Measurements from ENCODE around the gene KRT7.

The KRT7 gene

DNA sequence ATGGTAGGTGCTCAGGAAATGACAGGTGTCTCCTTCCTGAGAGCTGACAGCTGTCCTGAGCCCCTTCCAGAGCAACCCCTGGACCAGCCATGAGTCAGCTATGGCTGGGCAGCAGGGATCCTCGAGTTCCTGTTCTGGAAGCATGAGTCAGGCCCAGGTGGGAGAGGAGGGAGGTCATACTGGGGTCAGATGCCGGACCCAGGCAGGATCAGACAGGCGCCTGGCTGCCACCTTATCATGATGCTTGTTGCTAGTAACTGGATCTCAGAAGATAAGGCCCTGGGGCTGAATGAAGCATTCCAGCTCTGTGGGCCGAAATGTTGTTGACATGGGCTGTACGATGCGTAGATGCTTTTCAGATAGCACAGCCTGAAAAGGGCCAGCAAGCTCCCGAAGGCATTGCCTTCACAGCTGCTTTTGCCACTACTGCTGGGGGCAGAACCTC lies 17.4 kb upstream of the KRT7 start:
- no peaks in the 10 kb centered on the region for H3K36me3 ChIP-seq (replicated peaks; ENCODE audit: insufficient read depth, low read length)
- no peak overlapping the region for H3K4me3 ChIP-seq (ENCODE audit: low read length)
- no peak overlapping the region for H3K27ac ChIP-seq (ENCODE audit: low read length)
- no peak for DNase-seq
- H3F3A ChIP-seq (ENCODE audit: insufficient read depth, low read length): no peaks in the 10 kb centered on the region
- H3K9me3 ChIP-seq (replicated peaks; ENCODE audit: insufficient read depth, low read length): no peaks in the 10 kb centered on the region
- H2AFZ ChIP-seq (ENCODE audit: low read length): no peak overlapping the region
- TF ChIP-seq CTCF (IDR thresholded peaks at IDR 0.05; ENCODE audit: low read length): no peak
- no peak for TF ChIP-seq EZH2phosphoT487 (IDR thresholded peaks at IDR 0.05; ENCODE audit: low read length)
- TF ChIP-seq EZH2 (optimal IDR thresholded peaks at IDR 0.05; ENCODE audit: low read depth, low read length): no peak
- no peaks in the 10 kb centered on the region for H3K79me2 ChIP-seq (ENCODE audit: low read length)
- H3K27me3 ChIP-seq (replicated peaks; ENCODE audit: insufficient read depth, low read length): peaks cover 31% of the 10 kb centered on the region
- no peaks in the 10 kb centered on the region for H4K20me1 ChIP-seq (ENCODE audit: insufficient read depth, low read length)
- no peaks in the 10 kb centered on the region for H3K9me2 ChIP-seq (replicated peaks; ENCODE audit: insufficient read depth, low read length)
- no peak overlapping the region for H3K4me2 ChIP-seq (ENCODE audit: low read depth, low read length)
- H3K4me1 ChIP-seq (ENCODE audit: low read length): no peaks in the 10 kb centered on the region
- H3K9ac ChIP-seq (ENCODE audit: low read length): no peak overlapping the region

DNA sequence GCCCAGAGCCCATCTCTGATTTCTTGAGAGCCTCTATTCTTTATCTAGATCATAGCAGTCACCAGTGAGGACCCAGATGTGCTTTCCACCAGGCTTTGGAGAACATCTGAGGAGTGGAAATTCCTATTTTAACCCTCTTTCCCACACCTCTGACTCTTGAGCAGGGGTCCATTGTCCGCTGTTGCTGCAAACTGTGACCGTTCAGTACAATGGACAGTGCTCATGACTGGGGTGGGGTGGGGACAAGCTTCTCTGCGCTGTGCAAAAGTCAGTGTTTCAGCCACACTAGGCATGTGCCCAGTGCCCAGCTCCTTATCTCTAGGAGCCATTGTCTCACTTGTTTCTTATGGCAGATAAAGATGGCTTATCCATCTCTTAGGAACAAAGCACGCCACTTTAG lies 16.9 kb upstream of the KRT7 start:
- no peaks in the 10 kb centered on the region for H3K9me3 ChIP-seq (replicated peaks; ENCODE audit: insufficient read depth, low read length)
- DNase-seq: no peak
- H3K27ac ChIP-seq (ENCODE audit: low read length): no peak overlapping the region

DNA sequence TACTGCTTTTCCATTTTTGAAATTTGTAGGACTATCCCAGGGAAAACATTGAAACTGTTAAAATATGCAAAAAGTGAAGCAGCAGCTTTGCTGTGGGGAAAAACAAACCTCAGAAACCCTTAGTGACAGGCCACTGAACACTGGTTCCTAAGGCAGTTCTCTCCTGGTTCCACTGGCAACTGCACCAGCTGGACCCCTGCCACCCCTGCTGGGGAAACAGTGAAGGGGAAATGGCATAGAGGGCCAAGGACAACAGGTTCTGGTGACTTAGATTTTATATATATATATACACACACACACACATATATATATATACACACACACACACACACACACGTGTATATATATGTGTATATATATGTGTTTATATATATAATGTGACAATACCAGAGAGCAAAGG lies 16.2 kb upstream of the KRT7 start:
- H3K27me3 ChIP-seq (replicated peaks; ENCODE audit: insufficient read depth, low read length): peaks cover 28% of the 10 kb centered on the region
- no peak overlapping the region for H3K27ac ChIP-seq (ENCODE audit: low read length)
- no peak overlapping the region for H2AFZ ChIP-seq (ENCODE audit: low read length)
- no peaks in the 10 kb centered on the region for H3K36me3 ChIP-seq (replicated peaks; ENCODE audit: insufficient read depth, low read length)
- DNase-seq: no peak
- H3K4me1 ChIP-seq (ENCODE audit: low read length): no peaks in the 10 kb centered on the region
- H3K9me3 ChIP-seq (replicated peaks; ENCODE audit: insufficient read depth, low read length): no peaks in the 10 kb centered on the region
- no peak overlapping the region for H3K9ac ChIP-seq (ENCODE audit: low read length)
- no peak for TF ChIP-seq EZH2 (optimal IDR thresholded peaks at IDR 0.05; ENCODE audit: low read depth, low read length)
- TF ChIP-seq EZH2phosphoT487 (IDR thresholded peaks at IDR 0.05; ENCODE audit: low read length): no peak
- TF ChIP-seq CTCF (IDR thresholded peaks at IDR 0.05; ENCODE audit: low read length): no peak
- no peak overlapping the region for H3K4me2 ChIP-seq (ENCODE audit: low read depth, low read length)
- no peaks in the 10 kb centered on the region for H3K9me2 ChIP-seq (replicated peaks; ENCODE audit: insufficient read depth, low read length)
- no peaks in the 10 kb centered on the region for H4K20me1 ChIP-seq (ENCODE audit: insufficient read depth, low read length)
- no peaks in the 10 kb centered on the region for H3F3A ChIP-seq (ENCODE audit: insufficient read depth, low read length)
- H3K4me3 ChIP-seq (ENCODE audit: low read length): no peak overlapping the region
- no peaks in the 10 kb centered on the region for H3K79me2 ChIP-seq (ENCODE audit: low read length)

More for the DNA sequence above, 16.9 kb upstream of the KRT7 start:
- H3K4me1 ChIP-seq (ENCODE audit: low read length): no peaks in the 10 kb centered on the region
- H3K4me2 ChIP-seq (ENCODE audit: low read depth, low read length): no peak overlapping the region
- no peak overlapping the region for H3K9ac ChIP-seq (ENCODE audit: low read length)
- no peaks in the 10 kb centered on the region for H3K9me2 ChIP-seq (replicated peaks; ENCODE audit: insufficient read depth, low read length)
- no peaks in the 10 kb centered on the region for H3K36me3 ChIP-seq (replicated peaks; ENCODE audit: insufficient read depth, low read length)
- no peaks in the 10 kb centered on the region for H3F3A ChIP-seq (ENCODE audit: insufficient read depth, low read length)
- H3K79me2 ChIP-seq (ENCODE audit: low read length): no peaks in the 10 kb centered on the region
- H3K27me3 ChIP-seq (replicated peaks; ENCODE audit: insufficient read depth, low read length): peaks cover 33% of the 10 kb centered on the region
- no peak overlapping the region for H2AFZ ChIP-seq (ENCODE audit: low read length)
- H4K20me1 ChIP-seq (ENCODE audit: insufficient read depth, low read length): no peaks in the 10 kb centered on the region
- H3K4me3 ChIP-seq (ENCODE audit: low read length): no peak overlapping the region
- no peak for TF ChIP-seq CTCF (IDR thresholded peaks at IDR 0.05; ENCODE audit: low read length)
- TF ChIP-seq EZH2 (optimal IDR thresholded peaks at IDR 0.05; ENCODE audit: low read depth, low read length): no peak
- TF ChIP-seq EZH2phosphoT487 (IDR thresholded peaks at IDR 0.05; ENCODE audit: low read length): no peak
